GM12878 (cell line): ENCODE measurements around the gene ACTRT3. TPM values are rescaled to one million over a fixed set of nuclear protein-coding genes. Genes with fewer than 3 reads are reported as not detected.

ENCODE experiments used
- CEBPB ChIP-seq, 2 experiments: fragments of 150-350 bp in 1 of 2; IDR thresholded peaks; 2 replicates each; pipeline ENCODE4 v1.6.1; 2012 to 2014; ENCODE audit warnings: low read depth in 2 of 2, low read length in 2 of 2, borderline replicate concordance in 1 of 2, inconsistent platforms in 1 of 2
- CHD2 ChIP-seq: IDR thresholded peaks from 2 replicates; pipeline ENCODE4 v1.6.1; 2011; ENCODE audit warnings: low read depth, low read length, improper control_type of control experiment, borderline replicate concordance
- CREM ChIP-seq: IDR thresholded peaks from 2 replicates; pipeline ENCODE4 v1.6.1; 2014; ENCODE audit warnings: antibody characterized with exemption, low read depth
- EED ChIP-seq: sonication (generic); IDR thresholded peaks from 2 replicates; pipeline ENCODE4 v1.6.1; 2016; ENCODE audit warnings: antibody characterized with exemption, low read depth
- EGR1 ChIP-seq, 2 experiments: IDR thresholded peaks; 1 replicate in 1 of 2; 2 replicates in 1 of 2; pipeline ENCODE4 v1.6.1; 2011 to 2012; ENCODE audit warnings: low read depth in 2 of 2, low read length in 2 of 2, borderline replicate concordance in 1 of 2, mild to moderate bottlenecking in 1 of 2, moderate library complexity in 1 of 2
- HDGF ChIP-seq: fragments of 450-650 bp; IDR thresholded peaks from 2 replicates; pipeline ENCODE4 v1.6.1; 2016; ENCODE audit warnings: antibody characterized with exemption
- IKZF1 ChIP-seq: fragments of 450-650 bp; conservative IDR thresholded peaks from 2 replicates; pipeline ENCODE4 v1.6.1; 2017; ENCODE audit warnings: antibody characterized with exemption, mild to moderate bottlenecking
- NBN ChIP-seq: fragments of 450-650 bp; IDR thresholded peaks from 2 replicates; pipeline ENCODE4 v1.6.1; 2016
- POLR2A ChIP-seq: IDR thresholded peaks from 2 replicates; pipeline ENCODE4 v1.6.1; 2011; ENCODE audit warnings: low read depth, mild to moderate bottlenecking, low read length
- POU2F2 ChIP-seq: IDR thresholded peaks from 3 replicates; pipeline ENCODE4 v1.6.1; 2011; ENCODE audit warnings: low read depth, mild to moderate bottlenecking, low read length, borderline replicate concordance
- SMAD5 ChIP-seq: IDR thresholded peaks from 2 replicates; pipeline ENCODE4 v1.6.1; 2016; ENCODE audit warnings: antibody characterized with exemption, low read depth
- SP1 ChIP-seq: IDR thresholded peaks from one replicate; pipeline ENCODE4 v1.6.1; 2011; ENCODE audit warnings: low read depth, low read length
- SRF ChIP-seq, 2 experiments: IDR thresholded peaks; 2 replicates each; pipeline ENCODE4 v1.6.1; 2011; ENCODE audit warnings: low read depth in 2 of 2, low read length in 2 of 2, mild to moderate bottlenecking in 1 of 2, moderate library complexity in 1 of 2
- SUZ12 ChIP-seq: fragments of 200-600 bp; sonication (generic); IDR thresholded peaks from one replicate; pipeline ENCODE4 v1.6.1; 2018; ENCODE audit warnings: antibody characterized with exemption, mild to moderate bottlenecking; ENCODE audit not compliant: unreplicated experiment
- TCF12 ChIP-seq: IDR thresholded peaks from 2 replicates; pipeline ENCODE4 v1.6.1; 2011; ENCODE audit warnings: low read depth, mild to moderate bottlenecking, low read length
- YY1 ChIP-seq: IDR thresholded peaks from 2 replicates; pipeline ENCODE4 v1.6.1; 2011; ENCODE audit warnings: low read depth, mild to moderate bottlenecking, low read length
- ZBED1 ChIP-seq: IDR thresholded peaks from 2 replicates; pipeline ENCODE4 v1.6.1; 2016; ENCODE audit warnings: borderline replicate concordance
- ZNF24 ChIP-seq: fragments of 450-650 bp; IDR thresholded peaks from 2 replicates; pipeline ENCODE4 v1.6.1; 2017; ENCODE audit warnings: antibody characterized with exemption, mild to moderate bottlenecking
- polyA plus RNA-seq, 11 experiments: library from polyadenylated mRNA; depleted of rRNA in 4 of 11; unstranded in 6 of 11; stranded (reverse) in 5 of 11; fragments of >200 nt; fragmentation: Nextera tagmentation in 4 of 11; fragmentation: Illumina TruSeq in 1 of 11; extraction: Ambion mirVana in 4 of 11; extraction: Trizol in 1 of 11; gene quantifications; 1 replicate in 1 of 11; 2 replicates in 10 of 11; pipeline versions ENCODE4 v1.2.1 to v1.2.3, GENCODE V29; 2011 to 2016; ENCODE audit warnings: inconsistent platforms in 2 of 11, missing spikeins in 2 of 11, low read depth in 1 of 11
- total RNA-seq, 4 experiments: library from RNA; depleted of rRNA in 3 of 4; stranded (reverse); fragments of >200 nt in 3 of 4; fragmentation: Illumina TruSeq in 1 of 4; extraction: Trizol in 1 of 4; gene quantifications; 2 replicates each; pipeline versions ENCODE4 v1.2.1 to v1.2.3, GENCODE V29; 2013 to 2021
- TF ChIP-seq, protein P1 (sequence below): fragments of 450-650 bp; IDR thresholded peaks from 2 replicates; pipeline ENCODE4 v1.6.1; 2016; ENCODE audit warnings: mild to moderate bottlenecking, moderate library complexity, borderline replicate concordance
- TF ChIP-seq, protein P2 (sequence below): IDR thresholded peaks from 2 replicates; pipeline ENCODE4 v1.6.1; 2011; ENCODE audit warnings: low read depth, mild to moderate bottlenecking, low read length, moderate library complexity, borderline replicate concordance; ENCODE audit errors: extremely low read depth
- TF ChIP-seq, protein P3 (sequence below): fragments of 150-350 bp; IDR thresholded peaks from 2 replicates; pipeline ENCODE4 v1.6.1; 2016; ENCODE audit warnings: low read depth, low read length

Gene ACTRT3
- total and polyA plus RNA-seq, 10 of the 15 experiments (the other 5 are each of a cell fraction or from before 2014, with no cell fraction given) = 0.02 to 0.58 (median 0.11) TPM; not detected in 1

DNA sequence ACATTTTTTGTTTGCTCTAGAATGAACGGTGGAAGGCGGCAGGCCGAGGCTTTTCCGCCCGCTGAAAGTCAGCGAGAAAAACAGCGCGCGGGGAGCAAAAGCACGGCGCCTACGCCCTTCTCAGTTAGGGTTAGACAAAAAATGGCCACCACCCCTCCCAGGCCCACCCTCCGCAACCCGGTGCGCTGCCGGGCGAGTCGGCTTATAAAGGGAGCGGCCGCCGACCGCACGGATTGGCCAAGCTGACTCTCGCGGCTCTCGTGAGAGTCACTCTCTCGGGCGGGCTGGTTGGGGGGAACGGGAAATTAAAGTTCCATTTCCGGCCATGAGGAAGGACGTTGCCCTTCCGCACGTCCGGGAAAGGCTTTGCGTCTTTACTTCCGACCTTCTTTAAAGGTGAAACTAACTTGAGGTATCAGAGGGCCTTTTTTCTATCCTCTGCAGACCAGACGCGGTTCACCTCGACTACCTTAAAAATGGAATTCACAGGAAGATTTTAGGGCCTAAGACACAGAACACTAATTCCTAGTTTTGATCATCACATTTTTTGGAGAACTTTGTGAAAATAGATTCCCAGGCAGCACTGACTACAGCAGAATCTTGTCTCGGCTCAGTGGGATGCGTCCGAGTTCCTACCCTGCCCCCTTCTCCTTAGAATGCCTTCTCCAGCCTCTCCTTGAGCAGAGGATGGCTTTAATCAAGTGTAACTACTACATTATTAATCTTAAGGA, 4.3 kb downstream of the ACTRT3 start, which contains the start of gene TERC (continued):
- TF ChIP-seq, protein P1, sequence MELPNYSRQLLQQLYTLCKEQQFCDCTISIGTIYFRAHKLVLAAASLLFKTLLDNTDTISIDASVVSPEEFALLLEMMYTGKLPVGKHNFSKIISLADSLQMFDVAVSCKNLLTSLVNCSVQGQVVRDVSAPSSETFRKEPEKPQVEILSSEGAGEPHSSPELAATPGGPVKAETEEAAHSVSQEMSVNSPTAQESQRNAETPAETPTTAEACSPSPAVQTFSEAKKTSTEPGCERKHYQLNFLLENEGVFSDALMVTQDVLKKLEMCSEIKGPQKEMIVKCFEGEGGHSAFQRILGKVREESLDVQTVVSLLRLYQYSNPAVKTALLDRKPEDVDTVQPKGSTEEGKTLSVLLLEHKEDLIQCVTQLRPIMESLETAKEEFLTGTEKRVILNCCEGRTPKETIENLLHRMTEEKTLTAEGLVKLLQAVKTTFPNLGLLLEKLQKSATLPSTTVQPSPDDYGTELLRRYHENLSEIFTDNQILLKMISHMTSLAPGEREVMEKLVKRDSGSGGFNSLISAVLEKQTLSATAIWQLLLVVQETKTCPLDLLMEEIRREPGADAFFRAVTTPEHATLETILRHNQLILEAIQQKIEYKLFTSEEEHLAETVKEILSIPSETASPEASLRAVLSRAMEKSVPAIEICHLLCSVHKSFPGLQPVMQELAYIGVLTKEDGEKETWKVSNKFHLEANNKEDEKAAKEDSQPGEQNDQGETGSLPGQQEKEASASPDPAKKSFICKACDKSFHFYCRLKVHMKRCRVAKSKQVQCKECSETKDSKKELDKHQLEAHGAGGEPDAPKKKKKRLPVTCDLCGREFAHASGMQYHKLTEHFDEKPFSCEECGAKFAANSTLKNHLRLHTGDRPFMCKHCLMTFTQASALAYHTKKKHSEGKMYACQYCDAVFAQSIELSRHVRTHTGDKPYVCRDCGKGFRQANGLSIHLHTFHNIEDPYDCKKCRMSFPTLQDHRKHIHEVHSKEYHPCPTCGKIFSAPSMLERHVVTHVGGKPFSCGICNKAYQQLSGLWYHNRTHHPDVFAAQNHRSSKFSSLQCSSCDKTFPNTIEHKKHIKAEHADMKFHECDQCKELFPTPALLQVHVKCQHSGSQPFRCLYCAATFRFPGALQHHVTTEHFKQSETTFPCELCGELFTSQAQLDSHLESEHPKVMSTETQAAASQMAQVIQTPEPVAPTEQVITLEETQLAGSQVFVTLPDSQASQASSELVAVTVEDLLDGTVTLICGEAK = peak; percentile 70; the same call in 1 of the 2 replicates
- TF ChIP-seq POLR2A (peak; percentile 82), NBN (no peak), TCF12 (peak; percentile 64; the same call in 1 of the 2 replicates), HDGF (no peak), SP1 (no peak), CREM (peak; percentile 46), POU2F2 (peak; percentile 74; the same call in 2 of the 3 replicates), SMAD5 (peak; percentile 92), IKZF1 (peak; percentile 47), SRF (IDR thresholded peaks at IDR 0.05; ENCODE audit: low read depth in 2 of 2, low read length in 2 of 2) (0 out of 4 replicates have a peak, but pooled peaks of 1 of the 2 experiments have one; percentile 59), SUZ12 (no peak), CHD2 (peak; percentile 97), EGR1 (IDR thresholded peaks at IDR 0.05; ENCODE audit: borderline replicate concordance in 1 of 2, low read depth in 2 of 2, low read length in 2 of 2) (peak in 1 of 2 experiments; percentile 46; a peak in 1 of 3 replicates), ZBED1 (0 out of 2 replicates have a peak, but pooled peaks have one; percentile 58), YY1 (peak; percentile 92), CEBPB (IDR thresholded peaks at IDR 0.05; ENCODE audit: borderline replicate concordance in 1 of 2, low read depth in 2 of 2, low read length in 2 of 2) (no peak), ZNF24 (no peak), EED (0 out of 2 replicates have a peak, but pooled peaks have one; percentile 11)
- TF ChIP-seq, protein P2, sequence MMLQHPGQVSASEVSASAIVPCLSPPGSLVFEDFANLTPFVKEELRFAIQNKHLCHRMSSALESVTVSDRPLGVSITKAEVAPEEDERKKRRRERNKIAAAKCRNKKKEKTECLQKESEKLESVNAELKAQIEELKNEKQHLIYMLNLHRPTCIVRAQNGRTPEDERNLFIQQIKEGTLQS = no peak
- TF ChIP-seq, protein P3, sequence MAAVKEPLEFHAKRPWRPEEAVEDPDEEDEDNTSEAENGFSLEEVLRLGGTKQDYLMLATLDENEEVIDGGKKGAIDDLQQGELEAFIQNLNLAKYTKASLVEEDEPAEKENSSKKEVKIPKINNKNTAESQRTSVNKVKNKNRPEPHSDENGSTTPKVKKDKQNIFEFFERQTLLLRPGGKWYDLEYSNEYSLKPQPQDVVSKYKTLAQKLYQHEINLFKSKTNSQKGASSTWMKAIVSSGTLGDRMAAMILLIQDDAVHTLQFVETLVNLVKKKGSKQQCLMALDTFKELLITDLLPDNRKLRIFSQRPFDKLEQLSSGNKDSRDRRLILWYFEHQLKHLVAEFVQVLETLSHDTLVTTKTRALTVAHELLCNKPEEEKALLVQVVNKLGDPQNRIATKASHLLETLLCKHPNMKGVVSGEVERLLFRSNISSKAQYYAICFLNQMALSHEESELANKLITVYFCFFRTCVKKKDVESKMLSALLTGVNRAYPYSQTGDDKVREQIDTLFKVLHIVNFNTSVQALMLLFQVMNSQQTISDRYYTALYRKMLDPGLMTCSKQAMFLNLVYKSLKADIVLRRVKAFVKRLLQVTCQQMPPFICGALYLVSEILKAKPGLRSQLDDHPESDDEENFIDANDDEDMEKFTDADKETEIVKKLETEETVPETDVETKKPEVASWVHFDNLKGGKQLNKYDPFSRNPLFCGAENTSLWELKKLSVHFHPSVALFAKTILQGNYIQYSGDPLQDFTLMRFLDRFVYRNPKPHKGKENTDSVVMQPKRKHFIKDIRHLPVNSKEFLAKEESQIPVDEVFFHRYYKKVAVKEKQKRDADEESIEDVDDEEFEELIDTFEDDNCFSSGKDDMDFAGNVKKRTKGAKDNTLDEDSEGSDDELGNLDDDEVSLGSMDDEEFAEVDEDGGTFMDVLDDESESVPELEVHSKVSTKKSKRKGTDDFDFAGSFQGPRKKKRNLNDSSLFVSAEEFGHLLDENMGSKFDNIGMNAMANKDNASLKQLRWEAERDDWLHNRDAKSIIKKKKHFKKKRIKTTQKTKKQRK = no peak
